HG02798 (cell line): ENCODE measurements around the gene TM9SF3.
A peak's percentile ranks its signal among the peaks of the same experiment; 100 is the strongest.
"Not testable (repeated sequence)": the region's sequence is repeated elsewhere in the genome, so short reads cannot be mapped to it uniquely, and the experiment has no call there.

Source experiments
- ATAC-seq: cut with Tn5 transposase; IDR thresholded peaks from one replicate; pipeline ENCODE4 v1.9.1; 2021; ENCODE audit warnings: mild to moderate bottlenecking; ENCODE audit not compliant: unreplicated experiment, poor library complexity

TM9SF3 gene

DNA sequence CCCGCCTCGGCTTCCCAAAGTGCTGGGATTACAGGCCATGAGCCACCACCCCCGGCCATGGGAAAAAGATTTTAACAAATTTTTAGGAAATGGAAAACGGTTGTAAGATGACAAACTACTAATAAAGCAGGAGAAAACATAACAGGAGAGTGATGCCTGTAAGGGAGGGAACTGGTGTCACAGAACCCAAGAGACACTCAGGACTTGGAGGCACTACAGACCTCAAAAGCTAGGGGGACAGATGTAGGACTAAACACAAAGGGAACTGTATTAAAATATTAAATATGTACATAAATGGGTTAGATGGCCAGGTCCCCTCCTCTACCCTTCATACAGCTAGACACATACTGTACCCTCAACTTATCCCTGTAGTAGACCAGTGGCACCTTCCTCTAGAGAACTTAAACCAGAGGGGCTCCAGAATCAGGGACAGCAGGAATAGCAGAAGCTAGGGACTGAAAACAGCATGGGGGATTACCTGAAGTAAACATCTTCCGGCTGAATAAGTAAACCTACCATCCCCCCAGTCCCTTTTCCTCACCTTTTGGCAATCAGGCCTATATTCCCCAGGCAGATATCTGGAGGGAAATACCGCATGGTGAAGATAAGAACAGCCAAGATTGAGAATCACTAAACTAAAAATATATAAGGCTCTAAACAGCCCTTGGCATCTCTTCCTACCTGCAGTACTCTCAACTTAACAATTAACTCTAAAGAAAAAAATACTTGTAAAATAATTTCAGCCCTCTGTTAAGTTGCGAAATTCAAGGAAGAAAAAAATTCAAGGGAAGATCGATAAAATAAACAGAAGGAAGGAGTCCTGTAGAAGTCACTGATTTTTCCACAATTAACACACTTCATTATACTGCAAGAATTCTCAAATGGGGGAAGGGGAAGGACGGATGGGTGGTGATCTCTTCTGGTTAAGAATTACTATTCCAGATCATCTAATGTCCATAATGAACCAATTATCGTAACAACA, 15.5 kb downstream of the TM9SF3 start:
- no peak for ATAC-seq

DNA sequence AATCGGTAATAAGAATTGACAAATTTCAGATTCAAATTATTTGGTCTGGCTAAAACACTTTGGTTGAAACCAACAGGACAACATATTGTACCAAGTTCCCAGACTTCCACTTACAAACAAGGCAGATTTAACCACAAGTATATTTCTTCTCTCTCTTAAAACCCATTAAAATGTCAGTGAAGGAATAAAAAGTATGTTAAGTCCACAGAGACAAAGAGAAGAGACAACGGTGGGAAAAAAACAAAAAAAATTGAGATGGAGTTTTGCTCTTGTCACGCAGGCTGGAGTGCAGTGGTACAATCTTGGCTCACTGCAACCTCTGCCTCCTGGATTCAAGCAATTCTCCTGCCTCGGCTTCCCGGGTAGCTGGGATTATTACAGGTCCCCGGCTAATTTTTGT, 16.3 kb downstream of the TM9SF3 start:
- ATAC-seq: no peak

DNA sequence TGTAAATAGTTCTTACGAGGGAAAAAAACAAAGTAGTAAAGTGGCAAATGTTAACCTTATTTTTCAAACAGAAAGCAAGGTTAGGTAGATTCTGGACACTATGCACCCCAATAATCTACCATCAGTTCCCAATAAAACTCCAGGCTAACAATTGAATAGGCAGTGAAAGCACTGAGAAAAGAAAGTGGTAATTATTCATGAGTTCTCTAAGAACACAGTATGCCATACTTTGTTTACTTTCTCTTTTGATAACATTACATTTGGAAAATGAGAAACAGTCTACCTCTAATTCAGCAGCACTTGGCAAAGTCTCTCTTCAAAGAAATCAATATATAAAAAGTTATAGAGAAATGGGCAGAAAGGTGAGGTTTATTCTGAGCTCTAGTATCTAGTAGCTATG, 18.4 kb downstream of the TM9SF3 start:
- no peak for ATAC-seq

DNA sequence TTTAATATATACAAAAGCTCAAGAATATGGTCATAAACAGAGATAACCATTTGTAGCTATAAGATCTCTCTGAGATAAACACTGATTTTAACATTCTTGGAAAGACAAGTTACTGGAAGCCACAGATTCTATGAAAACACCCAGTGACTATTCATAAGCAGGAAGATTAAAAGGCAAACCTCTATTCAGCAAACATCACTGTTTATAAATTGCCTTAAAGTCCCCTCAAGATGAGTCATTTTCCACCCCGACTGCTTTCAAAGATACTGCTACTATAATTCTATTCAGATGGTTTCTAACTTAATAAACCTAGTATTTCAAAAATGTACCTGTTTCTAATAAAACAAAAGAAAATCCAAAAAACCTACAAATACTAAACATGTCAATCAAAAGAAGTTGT, 21.0 kb downstream of the TM9SF3 start:
- no peak for ATAC-seq

DNA sequence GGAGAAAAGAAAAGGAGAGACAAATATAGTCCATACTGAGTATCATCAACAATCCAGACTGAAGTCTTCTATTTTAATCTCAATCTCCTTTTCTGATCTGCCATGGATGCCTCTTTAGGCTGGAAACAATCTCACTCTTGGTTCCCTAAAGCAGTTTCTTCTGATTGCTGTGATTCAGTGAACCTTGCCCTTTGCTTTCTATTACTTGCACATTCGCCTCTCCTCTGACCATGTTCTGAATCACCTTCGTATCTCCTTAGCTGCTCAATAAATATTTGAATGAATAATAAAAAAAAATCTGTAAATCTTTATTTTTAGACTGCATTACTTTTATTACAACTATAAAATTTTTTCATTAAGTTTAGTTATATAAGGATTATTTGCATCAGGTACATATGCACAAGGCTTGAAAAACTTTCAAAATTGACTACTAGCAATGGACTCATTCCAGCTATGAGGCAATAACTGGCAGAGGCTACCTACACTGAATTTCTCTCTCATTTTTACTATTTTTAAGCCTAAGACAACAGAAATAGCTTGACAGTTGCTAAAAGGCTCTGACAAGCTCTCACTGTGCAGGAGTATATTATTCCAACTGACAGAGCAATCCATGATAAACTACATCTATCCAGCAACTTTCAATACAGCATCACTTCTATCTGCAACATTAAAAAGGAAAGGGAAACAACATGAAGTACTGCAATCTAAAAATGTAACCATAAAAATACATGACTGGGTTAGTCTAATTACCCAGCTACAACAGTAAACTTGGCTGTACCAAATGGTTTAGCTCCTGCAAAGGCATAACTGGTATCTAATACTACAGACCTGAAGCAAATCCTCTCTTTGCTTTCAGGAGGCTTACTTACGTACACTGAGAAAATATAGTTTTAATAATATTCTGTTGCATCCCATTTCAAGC, 25.6 kb downstream of the TM9SF3 start:
- ATAC-seq: no peak

DNA sequence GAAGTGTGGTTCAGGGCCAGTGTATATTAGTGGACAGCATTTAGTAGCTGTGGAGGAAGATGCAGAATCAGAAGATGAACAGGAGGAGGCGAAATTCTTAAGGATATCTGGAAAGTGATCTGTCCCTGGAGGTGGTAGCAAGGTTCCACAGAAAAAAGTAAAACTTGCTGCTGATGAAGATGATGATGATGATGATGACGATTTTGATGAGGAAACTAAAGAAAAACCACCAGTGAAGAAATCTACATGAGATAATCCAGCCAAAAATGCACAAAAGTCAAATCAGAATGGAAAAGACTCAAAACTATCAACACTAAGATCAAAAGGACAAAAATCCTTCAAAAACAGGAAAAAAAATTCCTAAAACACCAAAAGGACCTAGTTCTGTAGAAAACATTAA, 26.3 kb downstream of the TM9SF3 start:
- no peak for ATAC-seq

DNA sequence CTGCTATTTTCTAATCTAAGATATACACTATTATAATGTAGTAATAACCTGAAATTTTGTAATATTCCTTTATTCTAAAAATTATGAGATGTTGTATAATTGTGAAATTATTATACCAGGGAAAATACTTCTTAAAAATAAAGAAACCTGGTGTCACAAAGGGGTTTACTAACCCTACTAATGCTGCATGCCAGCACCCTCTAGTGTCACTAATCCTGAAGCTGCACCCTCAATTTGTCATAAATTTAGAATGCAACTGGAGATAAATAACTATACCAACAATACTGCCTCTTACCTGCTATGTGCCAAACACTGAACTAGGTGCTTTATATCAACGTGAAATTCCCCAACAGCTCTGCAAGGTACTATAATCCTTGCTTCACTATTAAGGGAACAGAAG, 30.8 kb downstream of the TM9SF3 start:
- no peak for ATAC-seq

DNA sequence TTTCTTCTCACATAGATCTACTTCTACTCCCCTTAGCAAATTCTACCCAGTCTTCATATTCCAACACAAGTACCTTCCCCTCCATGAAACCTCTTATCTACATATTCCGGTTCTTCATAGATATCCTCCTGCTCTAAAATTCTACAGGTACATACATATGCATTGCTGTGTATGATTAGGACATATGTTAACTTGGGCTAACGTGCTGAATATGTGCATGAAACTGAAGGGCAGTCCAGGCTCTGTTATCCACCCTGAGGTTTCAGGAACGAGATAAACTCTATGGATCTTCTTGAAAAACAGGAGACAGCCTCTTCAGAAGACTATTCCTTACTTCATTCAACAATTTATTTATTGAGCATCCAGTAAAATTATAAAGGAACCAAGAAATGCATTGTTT, 31.5 kb downstream of the TM9SF3 start:
- ATAC-seq: no peak

DNA sequence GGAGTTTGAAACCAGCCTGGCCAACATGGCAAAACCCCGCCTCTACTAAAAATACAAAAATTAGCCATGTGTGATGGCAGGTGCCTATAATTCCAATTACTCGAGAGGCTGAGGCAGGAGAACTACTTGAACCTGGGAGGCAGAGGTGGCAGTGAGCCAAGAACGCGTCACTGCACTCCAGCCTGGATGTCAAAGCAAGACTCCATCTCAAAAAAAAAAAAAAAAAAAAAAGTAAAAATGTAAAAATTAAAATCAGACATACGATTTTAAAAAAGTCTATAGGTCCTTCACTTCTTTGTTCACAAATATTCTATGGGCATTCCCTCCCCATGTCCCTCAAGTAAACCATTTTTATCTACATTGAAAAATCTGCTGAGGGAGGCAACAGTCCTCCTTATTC, 38.2 kb downstream of the TM9SF3 start:
- no peak for ATAC-seq

DNA sequence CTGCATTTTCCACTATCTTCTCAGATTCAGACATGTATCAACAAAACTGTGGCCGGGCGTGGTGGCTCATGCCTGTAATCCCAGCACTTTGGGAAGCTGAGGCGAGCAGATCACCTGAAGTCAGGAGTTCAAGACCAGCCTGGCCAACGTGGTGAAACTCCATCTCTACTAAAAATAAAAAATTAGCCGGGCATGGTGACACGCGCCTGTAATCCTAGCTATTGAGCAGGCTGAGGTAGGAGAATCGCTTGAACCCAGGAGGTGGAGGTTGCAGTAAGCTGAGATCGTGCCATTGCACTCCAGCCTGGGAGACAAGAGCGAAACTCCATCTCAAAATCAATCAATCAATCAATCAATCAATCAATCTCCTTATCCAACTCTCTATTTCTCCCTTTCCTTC, 41.3 kb downstream of the TM9SF3 start:
- ATAC-seq: not testable (repeated sequence)

DNA sequence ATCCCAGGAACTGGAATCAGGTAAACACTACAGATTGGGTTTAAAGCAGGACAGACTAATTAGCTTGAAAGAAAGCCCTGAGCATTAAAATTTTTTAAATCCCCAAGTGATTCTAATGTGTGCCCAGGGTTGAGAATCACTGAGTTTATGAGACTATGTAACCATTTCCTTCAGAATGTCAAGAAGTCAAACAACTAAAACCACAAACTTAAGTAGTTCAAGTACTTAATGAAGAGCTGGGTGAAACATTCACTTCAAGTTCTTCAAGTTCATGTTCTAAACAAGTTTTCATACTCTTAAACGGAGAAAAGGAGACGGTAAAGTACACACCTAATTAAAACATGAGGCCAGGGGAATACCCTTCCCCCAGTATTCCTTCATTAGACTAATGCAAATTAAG, 44.9 kb downstream of the TM9SF3 start:
- no peak for ATAC-seq

DNA sequence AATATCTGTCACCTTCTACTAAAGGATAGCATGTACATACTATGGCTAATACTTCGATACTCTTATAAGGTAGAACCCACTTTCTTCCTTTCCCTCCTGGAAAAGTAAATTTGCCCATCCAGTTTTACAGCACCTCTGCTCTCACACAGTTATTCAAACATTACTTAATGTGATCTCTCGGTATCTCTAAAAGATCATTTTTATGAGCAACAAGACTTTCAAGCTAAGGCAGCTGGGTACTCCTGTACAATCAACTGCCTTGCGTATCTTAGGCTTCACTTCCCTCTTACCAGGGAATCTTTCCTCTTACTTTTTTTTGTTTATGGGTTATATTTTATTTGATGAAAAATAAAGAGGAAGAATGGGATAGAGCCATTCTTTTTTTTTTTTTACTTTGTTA, 46.6 kb downstream of the TM9SF3 start:
- no peak for ATAC-seq

DNA sequence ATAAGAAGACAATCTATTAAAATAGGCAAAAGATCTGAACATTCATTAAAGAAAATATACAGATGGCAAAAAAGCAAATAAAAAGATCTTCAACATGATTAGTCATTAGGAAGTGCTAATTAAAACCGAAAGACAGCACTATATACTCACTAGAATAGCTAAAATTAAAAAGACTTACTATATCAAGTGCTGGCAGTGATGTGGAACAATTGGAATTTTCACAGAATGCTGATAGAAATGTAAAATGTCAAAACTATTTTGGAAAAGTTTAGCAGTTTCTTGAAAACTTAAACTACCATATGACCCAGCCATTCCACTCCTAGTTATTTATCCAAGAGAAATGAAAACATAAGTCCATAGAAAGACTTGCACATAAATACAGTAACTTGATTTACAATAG, 48.1 kb downstream of the TM9SF3 start:
- ATAC-seq: no peak

DNA sequence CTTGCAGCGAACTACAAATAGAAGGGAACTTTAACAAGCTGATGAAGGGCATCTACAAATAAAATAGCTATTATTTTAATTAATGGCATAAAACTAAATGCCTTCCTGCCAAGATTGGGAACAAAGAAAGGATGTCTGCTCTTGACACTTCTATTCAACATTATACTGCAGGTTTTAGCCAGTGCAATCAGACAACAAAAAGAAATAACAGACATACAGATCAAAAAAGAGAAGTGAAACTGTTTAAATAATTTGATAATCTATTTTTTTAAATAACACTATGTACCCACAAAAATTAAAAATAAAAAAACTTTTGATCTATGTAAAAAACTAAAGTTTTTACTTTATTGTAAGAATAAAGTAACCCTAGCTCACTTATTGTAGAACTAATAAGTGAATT, 50.7 kb downstream of the TM9SF3 start:
- ATAC-seq: no peak

DNA sequence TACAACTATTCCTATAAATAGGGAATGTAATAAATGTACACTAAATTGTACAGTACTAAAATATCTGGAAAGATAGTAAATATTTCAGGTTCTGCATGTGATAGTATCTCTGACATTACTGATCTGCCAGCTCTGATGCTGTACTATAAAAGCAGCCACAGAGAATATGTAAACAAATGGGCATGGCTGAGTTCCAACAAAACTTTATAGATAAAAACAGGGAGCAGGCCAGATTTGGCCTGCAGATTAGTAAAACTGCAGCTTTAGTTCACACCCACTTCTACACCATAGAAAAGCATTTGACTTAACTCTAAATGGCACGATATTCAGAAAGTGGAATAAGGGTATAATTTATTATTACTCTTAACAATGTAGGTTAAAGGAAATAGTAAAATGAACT, 54.3 kb downstream of the TM9SF3 start:
- ATAC-seq: no peak

DNA sequence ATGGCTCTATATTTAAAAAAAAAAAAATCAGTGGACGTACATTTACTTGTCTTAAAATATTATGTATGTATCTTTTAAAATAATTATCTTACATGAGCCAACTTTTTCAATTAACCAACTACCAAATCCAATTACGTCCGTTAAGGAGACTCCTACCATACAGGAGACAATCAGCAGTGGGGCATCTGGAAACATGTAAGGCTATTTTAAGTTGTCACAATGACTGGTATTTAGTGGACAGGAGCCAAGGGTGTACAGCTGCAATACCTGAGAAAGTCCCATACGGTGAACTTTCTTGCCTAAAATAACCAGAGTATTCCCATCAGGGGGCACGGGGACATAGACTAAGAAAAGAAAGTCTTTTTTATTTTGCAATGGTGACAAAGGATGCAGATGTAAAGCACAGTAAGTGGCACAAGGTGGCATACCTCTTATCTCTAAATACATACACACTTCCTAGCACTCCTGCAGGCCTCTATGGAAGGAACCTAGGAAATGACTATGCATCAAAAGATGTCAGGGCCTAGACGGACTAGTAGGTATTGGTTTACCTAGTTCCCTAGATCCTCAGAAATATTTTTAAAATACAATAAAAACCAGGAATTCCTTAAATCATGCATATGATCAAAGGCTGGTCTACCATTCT, 57.1 kb downstream of the TM9SF3 start:
- no peak for ATAC-seq

DNA sequence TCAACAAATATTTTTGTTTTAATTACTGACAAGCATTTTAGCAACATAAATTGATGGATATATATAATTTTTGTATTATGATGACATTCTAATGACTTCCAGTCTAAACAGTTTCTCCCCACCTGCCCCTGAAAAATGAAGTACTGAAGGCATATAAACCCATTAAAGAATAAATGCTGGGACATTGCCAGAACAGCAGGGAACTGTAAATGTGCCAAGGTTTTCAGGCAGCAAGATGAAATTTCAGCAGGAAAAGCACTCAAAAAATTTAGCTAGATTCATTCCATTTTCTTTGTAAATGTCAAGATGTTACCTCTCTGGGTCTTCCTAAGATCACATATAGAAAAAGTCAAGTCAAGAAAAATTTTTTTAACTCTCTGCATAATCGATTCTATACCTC, 62.1 kb downstream of the TM9SF3 start:
- no peak for ATAC-seq

DNA sequence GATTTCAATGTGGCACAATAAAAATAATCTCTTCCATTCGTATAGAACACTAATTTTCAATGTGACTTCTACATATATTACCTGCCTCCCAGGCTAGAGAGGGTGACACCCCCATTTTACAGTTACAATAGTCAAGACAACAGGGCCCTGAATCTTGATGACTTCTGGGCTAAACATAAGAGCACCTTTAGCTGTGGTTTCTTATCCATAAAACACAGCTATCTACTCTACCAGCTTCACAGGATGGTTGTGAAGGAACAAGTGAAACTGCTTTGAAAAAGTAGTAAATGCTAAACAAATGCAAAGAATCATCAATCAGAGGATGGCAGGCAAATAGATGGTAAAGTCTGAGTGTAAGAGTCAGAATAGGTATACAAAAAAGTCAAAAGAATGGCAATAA, 69.5 kb downstream of the TM9SF3 start:
- ATAC-seq: no peak

DNA sequence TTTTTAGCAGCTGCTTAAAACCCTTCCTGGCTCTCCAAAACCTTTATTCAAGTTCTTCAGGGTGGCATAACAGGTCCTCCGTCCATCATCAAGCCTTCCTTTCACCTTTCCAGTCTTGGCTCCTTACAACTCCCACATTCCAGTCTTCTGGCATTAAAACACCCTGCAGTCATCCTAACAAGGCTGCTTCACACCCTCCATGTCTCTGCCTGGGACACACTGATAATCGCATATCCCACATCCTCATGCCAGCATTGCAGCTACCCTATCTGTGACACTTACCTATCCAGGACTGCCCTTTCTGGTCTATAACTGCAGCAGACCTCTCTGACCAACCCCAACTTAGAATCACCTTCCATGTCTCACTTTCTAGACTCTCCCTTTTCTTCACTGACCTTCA, 70.5 kb downstream of the TM9SF3 start:
- ATAC-seq: no peak

DNA sequence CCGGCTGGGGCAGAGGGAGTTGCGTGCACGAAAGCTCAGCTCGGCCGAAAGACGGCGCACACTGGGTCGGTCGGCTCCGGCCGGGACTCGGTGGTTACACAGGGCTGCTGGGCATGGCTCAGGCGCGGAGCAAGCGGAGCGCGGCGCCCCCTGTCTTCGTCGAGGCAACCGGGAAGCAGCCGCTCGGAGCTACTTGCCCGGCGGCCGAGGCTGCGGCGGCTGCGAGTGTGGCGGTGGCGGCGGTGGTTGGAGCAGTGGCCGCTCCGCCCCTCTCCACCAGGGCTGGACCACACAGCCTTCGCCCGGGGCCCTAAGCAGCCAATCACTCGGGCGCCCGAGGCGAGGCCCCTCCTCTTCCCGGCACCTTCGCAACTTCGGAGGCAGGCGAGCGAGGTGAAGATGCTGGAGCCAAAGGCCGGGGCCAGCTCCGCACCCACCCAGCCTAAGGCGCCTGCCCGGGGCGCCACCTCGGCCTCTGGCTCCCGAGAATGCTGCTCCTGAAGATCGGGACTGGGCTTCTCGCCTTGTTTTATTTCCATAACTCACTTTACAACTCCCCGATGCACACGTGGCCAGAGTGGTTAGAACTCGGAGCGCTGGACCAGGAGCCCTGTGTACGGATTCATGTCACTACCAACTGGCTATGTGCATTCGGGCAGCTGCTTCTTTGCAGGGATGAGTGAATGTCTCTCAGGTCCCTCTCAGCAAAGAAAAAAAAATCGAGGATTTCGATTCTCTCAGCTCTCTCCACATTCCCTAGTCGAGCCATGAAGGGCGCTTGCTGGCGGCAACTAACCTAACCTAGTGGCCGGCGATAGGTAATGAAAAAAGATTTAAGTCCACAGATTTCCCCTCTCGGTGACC, 72.9 kb downstream of the TM9SF3 start, which contains the start of gene TLL2:
TSS of gene TLL2 (minus strand) at position 229 of the 864 bp plus-strand sequence. CDS start 241 bp downstream, outside the sequence.
- ATAC-seq: peak; percentile 82
